NCI-H2196 treated with DMSO at 0.1 percent for 48 hours (cell line): ENCODE results near the gene MRPS24.

Experiments
- DNase-seq: peaks from one replicate; lab custom pipeline; 2025; ENCODE audit not compliant: unreplicated experiment; lab: John Stamatoyannopoulos, UW

MRPS24 gene

DNA sequence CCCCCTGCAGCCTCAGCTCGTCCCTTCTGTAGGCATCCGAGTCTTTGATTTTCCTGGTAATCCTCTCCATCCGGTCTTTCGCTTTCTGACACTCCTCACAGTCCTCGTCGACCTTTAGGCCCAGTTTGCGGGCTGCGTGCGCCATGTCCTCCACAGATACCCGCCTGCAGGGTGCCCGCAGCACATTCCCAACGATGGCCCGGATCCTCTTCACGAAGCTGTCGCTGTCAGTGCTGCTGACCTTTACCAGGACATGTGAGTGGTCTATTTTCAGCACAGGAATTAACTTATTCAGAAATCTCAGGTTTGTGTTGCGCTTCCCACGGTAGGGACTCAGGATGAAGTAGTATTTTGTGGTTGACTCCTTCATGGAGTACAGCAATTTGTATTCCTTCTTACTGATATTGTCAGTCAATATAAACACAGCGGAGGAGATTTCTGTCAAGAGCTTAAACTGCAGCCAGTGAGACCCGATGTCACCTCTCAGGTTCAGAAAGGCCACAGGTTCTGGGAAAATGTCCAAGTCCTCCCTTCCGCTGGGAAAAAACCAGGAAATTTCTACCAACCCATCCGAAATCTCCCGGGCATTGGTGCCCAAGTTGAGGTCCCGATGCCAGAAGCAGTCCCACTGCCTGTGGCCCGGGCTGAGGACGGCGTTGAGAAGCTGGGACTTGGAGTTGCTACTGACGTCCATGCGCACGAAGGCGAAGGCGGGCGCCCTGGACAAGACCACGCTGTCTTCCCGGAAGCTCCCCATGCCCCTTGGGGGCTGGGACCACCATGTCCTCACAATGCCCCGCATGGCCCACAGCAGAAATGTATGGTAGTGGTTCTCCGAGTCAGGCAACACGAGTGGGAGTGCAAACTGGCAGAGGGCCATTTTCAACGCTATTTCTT is 8.9 kb upstream of the MRPS24 start:
- no peak for DNase-seq

DNA sequence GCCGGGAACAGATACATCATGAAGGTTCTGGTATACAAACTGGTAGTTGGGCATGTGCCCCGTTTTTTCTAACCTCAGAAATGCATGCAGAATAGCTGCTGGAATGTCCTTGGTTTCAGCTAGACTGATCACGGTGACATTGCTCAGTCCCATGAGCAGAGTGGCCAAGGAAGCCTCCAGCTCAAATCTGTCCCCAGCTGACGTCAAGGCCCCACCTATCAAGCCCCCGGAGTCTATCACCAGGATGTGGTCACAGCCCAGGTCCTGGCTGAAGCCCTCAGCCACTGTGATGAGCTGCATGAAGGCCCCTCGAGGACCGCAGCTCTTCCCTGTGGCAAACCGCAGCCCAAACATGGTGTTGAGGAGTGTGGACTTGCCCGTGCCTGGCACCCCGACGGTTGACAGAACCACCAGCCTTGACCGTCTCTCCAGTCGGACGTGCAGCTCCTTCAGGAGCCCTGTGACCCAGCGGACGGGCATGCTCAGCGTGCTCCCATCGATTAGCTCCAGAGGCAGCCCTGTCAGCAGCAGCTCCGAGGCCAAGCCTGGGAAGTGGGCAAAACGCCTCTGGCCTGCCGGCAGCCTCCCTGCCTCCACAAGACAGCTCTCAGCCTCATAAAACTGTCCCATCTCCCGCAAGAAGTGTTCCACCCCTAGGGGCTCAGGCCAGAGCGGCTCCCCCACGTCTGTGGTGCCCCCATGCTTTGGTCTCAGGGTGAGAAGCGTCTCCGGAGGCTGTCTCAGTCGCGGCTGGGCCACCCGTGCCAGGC is 7.8 kb upstream of the MRPS24 start:
- no peak for DNase-seq

DNA sequence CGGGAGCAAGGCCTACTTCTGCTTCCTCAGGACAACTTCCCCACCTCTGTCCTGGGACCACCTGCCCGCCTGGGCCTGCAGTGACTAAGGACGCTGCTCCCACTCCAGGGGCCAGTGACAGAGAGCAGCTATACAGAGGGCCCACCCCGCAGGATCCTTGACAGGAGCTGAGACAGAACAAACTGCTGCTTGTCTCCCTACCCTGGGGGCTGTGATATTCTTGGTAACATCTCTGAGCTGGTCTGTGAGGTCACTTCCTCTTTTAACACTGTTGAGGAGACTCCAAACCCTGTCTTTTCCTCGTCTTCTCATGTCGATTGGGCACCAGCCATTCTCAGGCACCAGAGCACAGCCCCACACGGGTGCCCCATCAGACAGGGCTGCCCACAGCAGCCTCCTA is 6.9 kb upstream of the MRPS24 start:
- no peak for DNase-seq

DNA sequence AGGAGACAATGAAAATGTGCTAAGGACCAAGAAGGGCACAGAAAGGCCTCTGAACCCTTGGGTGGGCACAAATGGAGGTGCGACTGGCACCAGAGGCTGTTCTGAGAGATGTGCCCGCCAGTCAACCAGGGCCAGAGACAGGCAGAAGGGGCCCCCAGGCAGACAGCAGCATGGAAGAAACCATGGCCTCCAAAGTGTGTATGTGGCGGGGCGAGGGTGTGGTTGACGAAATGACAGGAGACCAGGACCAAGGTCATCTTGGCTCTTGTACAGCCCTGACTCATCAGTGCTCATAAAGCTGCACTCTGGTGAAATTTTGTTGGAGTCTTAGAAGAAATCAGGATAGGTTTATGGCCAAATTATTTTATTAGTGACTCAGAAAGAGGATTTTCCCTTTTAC is 4.0 kb upstream of the MRPS24 start:
- no peak for DNase-seq

DNA sequence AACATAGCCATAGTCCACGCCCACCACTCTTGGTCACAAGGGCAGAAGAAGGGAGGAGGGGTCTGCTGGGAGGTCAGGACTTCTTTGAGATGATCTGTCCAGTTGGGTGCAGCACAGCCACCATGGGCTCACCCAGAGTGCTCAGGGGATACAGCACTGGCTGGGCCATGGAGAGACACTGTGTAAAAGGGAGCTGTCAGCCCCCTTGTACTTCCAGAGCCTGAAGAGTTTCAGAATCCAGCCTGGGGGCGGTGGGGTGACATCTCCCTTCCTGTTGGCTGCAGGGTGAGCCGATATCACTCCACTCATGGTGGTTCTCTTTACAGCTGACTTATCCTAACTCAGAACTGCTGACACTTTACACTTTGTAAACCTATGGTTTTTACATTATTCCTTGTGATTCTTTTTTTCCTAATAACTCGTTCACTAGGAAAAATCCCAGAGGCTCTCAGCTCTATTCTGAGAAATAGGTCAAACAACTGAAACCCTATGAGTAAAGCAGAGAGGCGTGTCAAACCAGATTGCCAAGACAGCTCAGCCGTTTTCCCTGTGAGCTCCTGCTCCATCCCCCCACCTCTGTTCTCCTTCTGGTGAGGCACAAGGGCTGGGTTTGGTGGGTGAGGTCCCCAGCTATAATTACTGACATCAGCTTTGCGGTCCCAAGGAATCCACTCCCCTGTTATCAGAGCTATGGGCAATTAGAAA is 3.2 kb upstream of the MRPS24 start:
- DNase-seq = no peak

DNA sequence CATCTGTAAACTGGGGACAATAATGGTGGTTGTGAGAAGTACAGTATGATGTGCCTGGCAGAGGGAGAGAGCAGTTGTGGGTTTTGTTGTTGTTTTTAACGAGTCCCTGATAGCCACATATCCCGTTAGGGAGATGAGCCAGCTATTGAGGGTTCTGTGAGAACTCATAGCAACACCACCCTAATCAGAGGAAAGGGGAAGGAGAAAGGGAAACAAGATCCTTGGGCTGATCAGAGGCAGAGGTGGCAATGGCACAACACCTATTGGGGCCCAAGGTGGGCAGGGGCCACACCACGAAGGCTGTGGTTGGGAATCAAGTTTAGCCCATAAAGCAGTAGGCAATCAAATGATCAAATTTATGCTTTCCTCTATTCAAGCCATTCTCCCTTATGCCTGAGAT is 1.7 kb upstream of the MRPS24 start:
- DNase-seq = no peak

DNA sequence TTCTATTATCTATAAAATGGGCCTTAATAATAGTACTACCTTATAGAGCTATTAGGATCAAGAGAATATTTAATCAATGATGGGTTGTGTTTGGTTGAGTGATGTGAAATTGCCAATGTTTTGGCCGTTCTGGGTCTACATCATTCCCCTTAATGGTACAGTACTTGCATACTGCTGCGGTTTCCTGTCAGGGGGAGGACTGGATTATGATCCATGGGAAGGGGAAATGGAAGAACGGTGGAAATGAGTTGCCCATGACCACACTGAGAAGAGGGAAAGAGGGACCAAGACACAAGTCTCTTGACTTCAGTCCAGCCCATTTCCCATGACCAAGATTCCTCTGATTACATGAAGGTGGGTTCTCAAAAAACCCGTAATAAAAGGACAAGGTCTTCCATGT is 999 bp upstream of the MRPS24 start:
- no peak for DNase-seq

DNA sequence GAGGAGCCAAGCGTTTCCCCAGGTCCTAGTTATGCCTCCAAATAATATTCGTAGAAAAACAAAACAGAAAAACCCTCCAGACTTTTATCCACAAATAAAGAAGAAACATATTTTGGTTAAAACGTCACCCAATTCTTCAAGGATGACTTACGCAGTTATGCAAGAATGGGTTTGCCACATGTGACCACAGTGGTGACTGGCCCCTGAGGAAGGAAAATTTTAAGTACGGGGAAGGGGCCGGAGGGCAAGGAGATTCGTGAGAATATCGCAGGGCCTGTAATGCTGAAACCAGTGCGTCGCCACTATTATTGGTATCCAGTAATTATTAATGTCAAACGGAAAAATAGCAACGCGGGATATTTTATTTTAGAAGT is 537 bp upstream of the MRPS24 start:
- DNase-seq = no peak

DNA sequence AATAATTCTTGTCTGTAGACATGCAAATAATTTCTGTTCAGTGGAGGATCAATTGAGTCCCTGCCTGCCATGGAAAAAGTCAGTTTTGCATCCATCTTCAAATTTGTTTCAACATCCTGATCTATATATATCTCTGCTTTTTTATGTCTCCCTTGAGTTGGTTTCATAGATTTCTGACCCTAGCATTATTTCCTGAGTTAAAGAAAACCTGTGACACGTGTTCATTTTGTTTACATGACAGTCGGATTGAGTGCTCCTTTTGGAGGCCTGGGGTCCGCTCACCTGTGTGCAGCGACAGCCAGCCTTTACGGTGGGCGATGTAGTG is 674 bp downstream of the MRPS24 start:
- DNase-seq = no peak

DNA sequence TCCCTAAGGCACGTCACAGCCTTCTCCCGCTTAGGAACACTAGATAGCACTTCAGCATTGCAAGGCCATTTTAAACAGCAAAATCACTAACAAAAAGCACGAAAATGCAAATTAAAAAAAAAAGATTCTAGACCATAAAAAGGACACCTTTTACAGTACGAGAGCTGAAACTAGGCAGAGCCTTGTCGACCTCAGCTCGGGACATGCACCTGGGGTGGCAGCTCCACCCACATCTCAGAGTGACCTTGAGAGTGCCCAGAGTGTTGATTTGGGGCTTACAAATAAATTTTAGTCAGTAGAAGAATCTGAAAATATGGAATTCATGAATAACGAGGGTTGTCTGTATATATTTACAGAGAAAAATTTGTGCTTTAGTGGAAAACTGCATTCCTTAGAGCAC is 1.1 kb downstream of the MRPS24 start:
- DNase-seq = no peak

DNA sequence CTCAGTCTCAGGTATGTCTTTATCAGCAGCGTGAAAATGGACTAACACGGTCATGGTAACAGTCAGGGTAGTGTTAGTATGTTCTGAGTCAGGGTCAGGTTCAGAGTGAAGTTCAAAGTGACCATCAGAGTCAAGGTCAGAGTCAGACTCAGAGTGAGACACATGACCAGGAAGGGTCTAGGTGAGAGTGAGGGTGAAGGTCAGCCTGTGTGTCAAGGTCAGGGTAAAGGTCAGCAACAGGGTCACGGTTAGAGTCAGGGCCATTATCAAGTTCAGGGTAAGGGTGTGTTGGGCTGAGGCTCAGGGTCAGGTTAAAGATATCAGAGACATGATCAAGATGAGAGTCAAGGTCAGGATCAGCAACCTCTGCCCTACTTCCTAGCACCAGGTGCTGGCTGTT is 4.0 kb downstream of the MRPS24 start:
- DNase-seq = no peak

DNA sequence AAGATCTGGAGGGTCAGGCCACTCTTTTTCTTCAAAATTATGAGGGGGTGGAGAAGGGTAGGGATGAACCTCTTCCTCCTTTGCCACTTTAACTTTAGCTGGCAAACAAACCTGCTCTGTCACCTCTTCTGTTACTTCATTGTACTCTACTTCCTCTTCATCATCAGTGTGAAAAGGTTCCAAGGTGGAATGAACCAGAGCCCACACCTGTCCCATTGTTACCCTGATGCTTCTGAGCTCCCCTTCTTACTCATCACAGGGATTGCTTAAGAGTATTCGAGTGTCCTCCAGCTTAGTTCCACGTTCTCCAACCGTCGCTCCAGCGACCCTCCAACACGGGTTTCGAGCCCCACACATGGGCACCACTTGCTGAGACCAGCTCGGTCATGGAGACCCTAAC is 5.2 kb downstream of the MRPS24 start:
- no peak for DNase-seq

DNA sequence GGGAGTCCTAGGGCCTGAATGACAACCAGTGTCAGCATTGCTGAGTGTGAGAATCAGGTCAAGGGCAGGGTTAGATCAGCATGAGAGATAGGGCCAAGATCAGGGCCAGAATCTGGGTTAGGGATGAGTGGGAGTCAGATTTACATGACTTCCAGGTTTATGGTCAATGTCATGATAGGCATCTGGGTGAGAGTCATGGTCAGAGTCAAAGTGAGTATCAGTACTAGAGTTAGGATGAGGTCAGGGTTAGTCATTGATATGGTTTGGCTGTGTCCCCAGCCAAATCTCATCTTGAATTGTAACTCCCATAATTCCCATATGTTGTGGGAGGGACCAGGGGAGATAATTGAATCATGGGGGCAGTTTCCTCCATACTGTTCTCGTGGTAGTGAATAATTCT is 12.3 kb downstream of the MRPS24 start:
- no peak for DNase-seq

DNA sequence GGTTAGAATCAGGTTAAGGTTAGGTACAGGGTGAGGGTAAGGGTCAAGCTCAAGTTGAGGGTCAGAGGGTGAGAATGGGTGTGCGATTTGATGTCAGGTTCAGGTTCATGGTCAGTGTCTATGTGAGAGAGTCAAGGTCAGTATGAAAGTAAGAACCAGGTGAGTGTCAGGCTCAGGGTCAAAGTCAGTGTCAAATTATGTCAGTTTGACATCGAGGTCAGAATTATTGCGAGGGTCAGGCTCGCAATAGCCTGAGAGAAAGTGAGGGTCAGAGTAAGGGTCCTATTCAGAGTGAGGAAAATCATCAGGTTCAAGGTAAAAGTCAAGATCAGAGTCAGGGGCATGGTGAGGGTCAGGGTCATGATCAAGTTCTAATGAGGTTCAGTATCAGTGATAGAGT is 13.0 kb downstream of the MRPS24 start:
- DNase-seq = no peak

DNA sequence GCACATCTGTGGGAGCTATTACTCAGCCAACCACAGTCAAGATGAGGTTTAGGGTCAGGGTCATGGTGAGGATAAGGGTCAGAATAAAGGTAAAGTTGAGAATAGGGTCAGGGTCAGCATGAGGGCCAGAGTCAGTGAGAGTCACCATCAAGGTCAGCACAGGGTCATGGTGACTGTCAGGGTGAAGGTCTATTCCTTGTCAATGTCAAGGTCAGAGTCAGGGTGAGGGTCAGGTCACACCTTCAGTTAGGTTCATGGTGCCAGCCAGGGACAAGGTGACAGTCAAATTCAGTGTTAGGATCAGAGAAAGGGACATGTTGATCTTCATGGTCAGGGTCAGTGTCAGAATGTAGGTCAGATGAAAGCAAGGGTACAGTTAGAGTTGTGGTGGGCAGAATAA is 14.1 kb downstream of the MRPS24 start:
- no peak for DNase-seq

DNA sequence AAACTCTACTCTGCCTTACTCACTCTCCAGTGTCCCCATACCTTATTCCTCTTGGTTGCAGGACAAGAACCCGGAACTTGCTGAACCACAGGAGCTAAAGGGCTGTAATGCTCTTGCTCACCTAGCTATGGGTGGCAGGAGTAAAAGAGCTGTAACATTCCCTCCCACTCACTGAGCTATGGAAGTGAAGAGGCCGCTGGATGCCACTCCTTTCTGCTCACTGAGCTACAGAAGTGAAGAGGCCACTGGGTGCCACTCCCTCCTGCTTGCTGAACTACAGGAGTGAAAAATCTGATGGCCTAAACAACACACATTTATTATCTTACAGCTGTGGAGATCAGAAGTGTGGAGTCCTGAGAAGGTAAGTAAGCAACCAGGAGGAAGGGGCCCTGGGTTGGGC is 17.5 kb downstream of the MRPS24 start:
- no peak for DNase-seq

DNA sequence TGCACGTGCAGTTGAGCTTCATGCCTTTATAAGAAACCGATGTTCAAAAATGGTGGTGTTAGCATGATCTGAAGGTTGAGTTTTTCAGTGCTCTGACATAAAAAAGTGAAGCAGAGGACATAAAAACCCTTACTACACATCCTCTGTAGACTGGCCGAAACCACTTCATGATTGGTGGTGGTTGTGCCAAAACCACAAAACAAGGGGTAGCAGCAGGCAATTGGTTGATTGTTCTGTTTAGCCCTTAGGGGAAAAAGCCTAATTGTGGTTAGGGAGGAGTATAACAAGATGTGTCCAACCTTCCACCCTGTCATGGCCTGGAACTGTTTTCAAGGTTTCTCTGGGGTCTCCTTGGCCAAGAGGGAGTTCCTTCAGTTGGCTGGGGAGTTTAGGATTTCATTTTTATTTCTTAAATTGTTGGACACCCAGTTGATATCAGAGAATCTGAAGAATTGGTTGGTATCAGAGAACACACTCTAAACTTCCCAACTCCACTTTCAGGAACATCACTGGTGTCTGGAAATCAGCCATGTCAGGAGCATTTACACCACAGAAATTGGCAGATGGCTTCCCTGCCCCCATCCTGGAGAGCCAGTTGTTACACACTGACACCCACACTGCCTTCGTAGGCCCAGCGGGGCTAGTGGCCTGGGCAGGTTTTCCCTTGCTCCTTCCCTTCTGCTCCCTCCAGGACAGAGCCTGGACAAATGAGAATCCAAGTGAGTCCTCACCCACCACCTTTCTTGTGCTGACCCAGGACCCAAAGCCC is 18.8 kb downstream of the MRPS24 start:
- DNase-seq = no peak

DNA sequence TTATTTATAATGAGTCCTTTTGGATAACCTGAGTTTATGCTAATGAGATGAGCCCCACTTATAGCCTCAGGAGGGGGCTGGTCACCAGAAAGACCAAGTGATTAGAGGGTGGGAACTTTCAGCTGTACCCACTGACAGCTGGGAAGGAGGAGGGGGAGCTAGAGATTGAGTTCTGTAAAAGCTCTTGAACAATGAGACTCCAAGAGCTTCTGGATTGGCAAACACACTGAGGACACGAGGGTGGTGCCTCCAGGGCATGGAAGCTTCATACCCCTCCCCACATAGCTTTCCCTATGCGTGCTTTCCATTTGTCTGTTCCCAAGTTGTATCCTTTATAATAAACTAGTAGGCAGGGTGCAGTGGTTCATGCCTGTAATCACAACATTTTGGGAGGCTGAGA is 20.3 kb downstream of the MRPS24 start:
- DNase-seq = no peak

DNA sequence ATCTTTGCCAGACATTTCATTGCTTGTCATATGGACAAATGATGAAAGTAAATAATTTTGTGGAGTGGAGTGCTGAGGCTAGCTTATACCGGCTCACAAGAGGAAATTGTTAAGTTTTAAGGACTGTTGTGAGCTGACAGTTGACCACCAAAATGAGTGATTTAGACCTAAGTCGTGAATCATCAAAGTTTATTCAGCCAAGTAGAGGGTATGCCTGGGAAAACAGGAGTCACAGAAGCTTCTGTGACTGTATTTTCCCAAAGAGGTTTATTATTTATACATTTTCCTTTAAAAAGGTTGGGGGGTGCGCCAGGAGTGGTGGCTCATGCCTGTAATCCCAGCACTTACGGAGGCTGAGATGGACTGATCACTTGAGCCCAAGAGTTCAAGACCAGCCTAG is 21.8 kb downstream of the MRPS24 start:
- DNase-seq = no peak

DNA sequence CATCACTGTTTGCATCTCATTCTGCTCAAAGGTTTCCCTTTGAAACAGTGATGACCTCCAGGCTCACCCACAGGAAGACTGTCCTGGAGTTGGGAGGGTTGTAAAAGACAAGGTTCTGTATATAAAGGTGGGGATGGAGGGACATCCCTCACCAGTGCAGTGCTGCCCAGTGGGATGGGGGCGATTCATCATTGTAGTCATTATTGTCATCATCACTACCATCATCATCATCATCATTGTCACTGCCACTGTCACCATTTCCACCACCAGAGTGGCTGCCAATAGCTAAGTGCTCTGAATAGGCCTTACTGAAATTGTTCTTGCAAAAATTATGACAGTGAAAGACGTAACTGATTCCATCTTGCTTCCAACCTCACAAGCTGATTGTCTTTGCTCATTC is 24.7 kb downstream of the MRPS24 start:
- DNase-seq = no peak

DNA sequence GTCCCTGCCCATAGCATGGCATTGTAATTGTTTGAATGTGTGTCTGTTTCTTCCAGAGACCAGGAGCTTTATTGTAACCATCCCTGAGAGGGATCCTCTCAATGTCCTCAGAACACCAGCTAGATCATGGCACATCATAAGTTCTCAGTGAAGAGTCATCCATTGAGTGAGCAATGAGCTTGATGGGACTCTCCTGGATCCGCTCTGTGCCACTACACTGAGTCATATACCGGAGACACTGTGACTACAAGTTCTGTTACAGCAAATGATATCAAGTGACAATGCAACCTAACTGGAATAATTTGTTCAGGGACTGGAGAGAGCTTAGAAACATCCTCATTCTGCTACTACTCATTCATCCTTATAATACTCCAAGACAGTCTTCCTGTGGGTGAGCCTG is 25.1 kb downstream of the MRPS24 start:
- DNase-seq = no peak
